ENCODE results near the gene PPARG. TPM values are rescaled to one million over a fixed set of nuclear protein-coding genes. Genes with fewer than 3 reads are reported as not detected.

Gene PPARG
- polyA plus RNA-seq, 1 donor, result 10.4 TPM

- no peaks in the 10 kb centered on the region for H3K27me3 ChIP-seq (ENCODE audit: control insufficient read depth, insufficient read depth, low read length)
- peak overlapping the region; percentile 73 for H3K27ac ChIP-seq (ENCODE audit: low read length)
- no peak overlapping the region for H3K4me3 ChIP-seq (ENCODE audit: low read length)
- no peaks in the 10 kb centered on the region for H3K36me3 ChIP-seq (ENCODE audit: control insufficient read depth, insufficient read depth, low read length)
- DNase-seq, result no peak
- WGBS (ENCODE audit: insufficient coverage, low lambda C conversion rate), result no CpG with 5 or more reads among the region's 3 CpGs
- no peaks in the 10 kb centered on the region for H3K9me3 ChIP-seq (ENCODE audit: control insufficient read depth, low read depth, low read length)
- peaks cover 25% of the 10 kb centered on the region for H3K4me1 ChIP-seq (ENCODE audit: control insufficient read depth, insufficient read depth, low read length)
These were observed 120.3 kb downstream of the PPARG start for GRCh38 chr3:12408984-12409683.

GRCh38 chr3:12409684-12410596, 121.1 kb downstream of the PPARG start:
- peak overlapping the region; percentile 90 for H3K27ac ChIP-seq (ENCODE audit: low read length)
- no peaks in the 10 kb centered on the region for H3K9me3 ChIP-seq (ENCODE audit: control insufficient read depth, low read depth, low read length)
- 20% methylated on average over 1 of the region's 11 CpGs for WGBS (ENCODE audit: insufficient coverage, low lambda C conversion rate)
- DNase-seq, result peak; percentile 78 to 94
- H3K27me3 ChIP-seq (ENCODE audit: control insufficient read depth, insufficient read depth, low read length), result no peaks in the 10 kb centered on the region
- H3K36me3 ChIP-seq (ENCODE audit: control insufficient read depth, insufficient read depth, low read length), result no peaks in the 10 kb centered on the region
- H3K4me1 ChIP-seq (ENCODE audit: control insufficient read depth, insufficient read depth, low read length), result peaks cover 25% of the 10 kb centered on the region
- no peak overlapping the region for H3K4me3 ChIP-seq (ENCODE audit: low read length)

DNA sequence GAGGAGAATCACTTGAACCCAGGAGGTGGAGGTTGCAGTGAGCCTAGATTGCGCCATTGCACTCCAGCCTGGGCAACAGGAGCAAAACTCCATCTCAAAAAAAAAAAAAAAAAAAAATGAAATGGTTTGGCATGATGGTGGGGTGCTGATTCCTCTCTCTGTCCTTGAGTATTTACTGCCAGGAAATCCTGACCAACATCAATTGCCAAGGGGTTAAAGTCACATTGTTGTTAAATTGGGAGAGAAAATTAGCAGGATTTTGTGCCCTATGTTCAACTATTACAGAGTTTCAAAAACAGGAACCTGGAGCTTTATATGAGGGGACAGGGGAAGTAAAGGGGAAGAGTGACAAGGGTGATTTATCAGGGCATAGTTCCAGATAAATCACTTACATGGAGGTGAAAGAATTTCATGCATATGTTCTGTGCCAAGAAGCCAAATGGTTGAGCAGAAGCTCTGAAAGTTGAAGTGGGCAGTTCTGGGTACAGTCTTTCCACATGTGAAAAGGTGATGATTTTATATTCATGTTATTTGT, 124.9 kb downstream of the PPARG start:
- Histone ChIP-seq H3K36me3 (ENCODE audit: control insufficient read depth, insufficient read depth, low read length) (no peaks in the 10 kb centered on the region), H3K9me3 (ENCODE audit: control insufficient read depth, low read depth, low read length) (no peaks in the 10 kb centered on the region), H3K4me3 (ENCODE audit: low read length) (no peak overlapping the region), H3K4me1 (ENCODE audit: control insufficient read depth, insufficient read depth, low read length) (peaks cover 22% of the 10 kb centered on the region), H3K27ac (ENCODE audit: low read length) (no peak overlapping the region), H3K27me3 (ENCODE audit: control insufficient read depth, insufficient read depth, low read length) (no peaks in the 10 kb centered on the region)
- DNase-seq, result no peak
- no CpG with 5 or more reads among the region's 1 CpG for whole genome bisulfite sequencing (ENCODE audit: insufficient coverage, low lambda C conversion rate)

- Histone ChIP-seq H3K27ac (ENCODE audit: low read length) (no peak overlapping the region), H3K36me3 (ENCODE audit: control insufficient read depth, insufficient read depth, low read length) (no peaks in the 10 kb centered on the region), H3K4me1 (ENCODE audit: control insufficient read depth, insufficient read depth, low read length) (peaks cover 9% of the 10 kb centered on the region), H3K9me3 (ENCODE audit: control insufficient read depth, low read depth, low read length) (no peaks in the 10 kb centered on the region), H3K27me3 (ENCODE audit: control insufficient read depth, insufficient read depth, low read length) (no peaks in the 10 kb centered on the region), H3K4me3 (ENCODE audit: low read length) (no peak overlapping the region)
- 69% methylated on average over 2 of the region's 4 CpGs for WGBS (ENCODE audit: insufficient coverage, low lambda C conversion rate)
- no peak for DNase-seq
These were observed 126.3 kb downstream of the PPARG start for GRCh38 chr3:12415014-12415680.

DNA sequence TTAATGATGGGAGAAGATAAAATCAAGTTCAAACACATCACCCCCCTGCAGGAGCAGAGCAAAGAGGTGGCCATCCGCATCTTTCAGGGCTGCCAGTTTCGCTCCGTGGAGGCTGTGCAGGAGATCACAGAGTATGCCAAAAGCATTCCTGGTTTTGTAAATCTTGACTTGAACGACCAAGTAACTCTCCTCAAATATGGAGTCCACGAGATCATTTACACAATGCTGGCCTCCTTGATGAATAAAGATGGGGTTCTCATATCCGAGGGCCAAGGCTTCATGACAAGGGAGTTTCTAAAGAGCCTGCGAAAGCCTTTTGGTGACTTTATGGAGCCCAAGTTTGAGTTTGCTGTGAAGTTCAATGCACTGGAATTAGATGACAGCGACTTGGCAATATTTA, 127.9 kb downstream of the PPARG start:
- Histone ChIP-seq H3K36me3 (ENCODE audit: control insufficient read depth, insufficient read depth, low read length) (no peaks in the 10 kb centered on the region), H3K4me3 (ENCODE audit: low read length) (no peak overlapping the region), H3K27me3 (ENCODE audit: control insufficient read depth, insufficient read depth, low read length) (no peaks in the 10 kb centered on the region), H3K4me1 (ENCODE audit: control insufficient read depth, insufficient read depth, low read length) (no peaks in the 10 kb centered on the region), H3K27ac (ENCODE audit: low read length) (no peak overlapping the region), H3K9me3 (ENCODE audit: control insufficient read depth, low read depth, low read length) (no peaks in the 10 kb centered on the region)
- no CpG with 5 or more reads among the region's 8 CpGs for WGBS (ENCODE audit: insufficient coverage, low lambda C conversion rate)
- no peak for DNase-seq

DNA sequence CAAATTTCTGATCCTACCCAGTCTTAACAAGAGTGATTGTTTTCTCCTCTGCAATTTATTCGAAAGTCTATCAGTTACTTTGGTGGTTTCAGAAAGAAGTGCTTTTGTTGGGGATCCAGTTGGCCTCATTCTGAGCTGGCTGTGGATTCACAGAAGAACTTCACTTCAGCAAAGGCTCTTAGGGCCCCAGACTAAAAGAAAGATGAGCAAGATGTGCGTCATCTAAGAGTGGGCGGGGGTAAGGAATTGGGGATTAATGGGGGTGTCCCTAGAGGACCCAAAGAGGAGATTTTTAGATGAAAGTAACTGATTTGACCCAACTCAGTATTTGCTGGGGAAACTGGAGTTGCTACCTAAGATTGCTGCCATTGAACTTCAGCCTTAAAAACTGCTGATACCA, 131.5 kb downstream of the PPARG start:
- DNase-seq, result no peak
- H3K4me3 ChIP-seq (ENCODE audit: low read length), result no peak overlapping the region
- no peak overlapping the region for H3K27ac ChIP-seq (ENCODE audit: low read length)
- H3K27me3 ChIP-seq (ENCODE audit: control insufficient read depth, insufficient read depth, low read length), result no peaks in the 10 kb centered on the region
- 100% methylated on average over 1 of the region's 3 CpGs for WGBS (ENCODE audit: insufficient coverage, low lambda C conversion rate)
- H3K36me3 ChIP-seq (ENCODE audit: control insufficient read depth, insufficient read depth, low read length), result peaks cover 2% of the 10 kb centered on the region
- H3K4me1 ChIP-seq (ENCODE audit: control insufficient read depth, insufficient read depth, low read length), result no peaks in the 10 kb centered on the region
- no peaks in the 10 kb centered on the region for H3K9me3 ChIP-seq (ENCODE audit: control insufficient read depth, low read depth, low read length)

- Histone ChIP-seq H3K27me3 (ENCODE audit: control insufficient read depth, insufficient read depth, low read length) (no peaks in the 10 kb centered on the region), H3K4me1 (ENCODE audit: control insufficient read depth, insufficient read depth, low read length) (peaks cover 3% of the 10 kb centered on the region), H3K27ac (ENCODE audit: low read length) (no peak overlapping the region), H3K36me3 (ENCODE audit: control insufficient read depth, insufficient read depth, low read length) (peaks cover 2% of the 10 kb centered on the region), H3K9me3 (ENCODE audit: control insufficient read depth, low read depth, low read length) (no peaks in the 10 kb centered on the region), H3K4me3 (ENCODE audit: low read length) (no peak overlapping the region)
- no CpG with 5 or more reads among the region's 5 CpGs for WGBS (ENCODE audit: insufficient coverage, low lambda C conversion rate)
- DNase-seq, result peak in 1 of 2 donors; percentile 43
These were observed 132.3 kb downstream of the PPARG start for GRCh38 chr3:12421132-12421531.

GRCh38 chr3:12423131-12423530, 134.3 kb downstream of the PPARG start:
- Histone ChIP-seq H3K36me3 (ENCODE audit: control insufficient read depth, insufficient read depth, low read length) (peaks cover 2% of the 10 kb centered on the region), H3K27me3 (ENCODE audit: control insufficient read depth, insufficient read depth, low read length) (no peaks in the 10 kb centered on the region), H3K27ac (ENCODE audit: low read length) (no peak overlapping the region), H3K4me1 (ENCODE audit: control insufficient read depth, insufficient read depth, low read length) (peaks cover 3% of the 10 kb centered on the region), H3K4me3 (ENCODE audit: low read length) (no peak overlapping the region), H3K9me3 (ENCODE audit: control insufficient read depth, low read depth, low read length) (no peaks in the 10 kb centered on the region)
- DNase-seq, result no peak
- WGBS (ENCODE audit: insufficient coverage, low lambda C conversion rate), result no CpG with 5 or more reads among the region's 4 CpGs

DNA sequence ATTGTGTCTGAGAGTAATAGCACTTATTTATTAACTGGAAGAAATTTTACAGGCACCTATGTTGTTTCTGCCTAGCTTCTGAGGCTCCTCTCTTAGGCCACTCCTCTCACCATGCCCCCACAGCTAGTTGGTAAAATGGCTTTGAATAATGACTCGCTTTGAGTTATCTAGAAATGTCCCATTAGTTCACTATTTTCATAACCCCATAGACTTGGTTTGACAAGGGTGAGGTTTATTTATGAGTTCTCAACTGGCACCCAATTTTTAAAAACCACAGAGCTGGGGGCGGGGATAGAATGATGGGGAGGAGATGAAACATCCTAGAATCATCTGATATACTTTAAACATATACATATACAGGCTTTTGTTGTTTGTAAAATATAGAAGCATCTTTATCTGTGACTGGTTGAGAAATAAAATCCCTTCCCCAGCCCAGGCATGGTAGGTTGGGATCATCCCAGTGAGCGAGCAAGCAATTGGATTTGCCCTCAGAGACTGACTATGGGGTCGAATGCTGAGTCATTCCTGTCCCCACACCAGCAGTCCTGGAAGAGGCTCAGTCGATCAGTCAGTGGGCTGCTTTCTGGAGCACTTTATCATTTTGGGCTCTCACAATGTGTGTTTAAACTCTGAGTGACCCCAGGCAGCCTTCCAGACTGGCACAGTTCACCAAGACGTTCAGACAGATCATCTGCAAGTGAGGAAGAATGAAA, 135.2 kb downstream of the PPARG start:
- no peak for DNase-seq
- H3K4me3 ChIP-seq (ENCODE audit: low read length), result no peak overlapping the region
- peaks cover 2% of the 10 kb centered on the region for H3K36me3 ChIP-seq (ENCODE audit: control insufficient read depth, insufficient read depth, low read length)
- no peaks in the 10 kb centered on the region for H3K27me3 ChIP-seq (ENCODE audit: control insufficient read depth, insufficient read depth, low read length)
- peaks cover 3% of the 10 kb centered on the region for H3K4me1 ChIP-seq (ENCODE audit: control insufficient read depth, insufficient read depth, low read length)
- H3K9me3 ChIP-seq (ENCODE audit: control insufficient read depth, low read depth, low read length), result no peaks in the 10 kb centered on the region
- WGBS (ENCODE audit: insufficient coverage, low lambda C conversion rate), result 100% methylated on average over 1 of the region's 6 CpGs
- H3K27ac ChIP-seq (ENCODE audit: low read length), result no peak overlapping the region

Data from large intestine (tissue), 3 donors.